ENCODE data around the gene MITF. TPM values are rescaled to one million over a fixed set of nuclear protein-coding genes. Genes with fewer than 3 reads are reported as not detected.

The MITF gene
- total and polyA plus RNA-seq, 2 donors: 13.3 to 13.6 TPM

DNA sequence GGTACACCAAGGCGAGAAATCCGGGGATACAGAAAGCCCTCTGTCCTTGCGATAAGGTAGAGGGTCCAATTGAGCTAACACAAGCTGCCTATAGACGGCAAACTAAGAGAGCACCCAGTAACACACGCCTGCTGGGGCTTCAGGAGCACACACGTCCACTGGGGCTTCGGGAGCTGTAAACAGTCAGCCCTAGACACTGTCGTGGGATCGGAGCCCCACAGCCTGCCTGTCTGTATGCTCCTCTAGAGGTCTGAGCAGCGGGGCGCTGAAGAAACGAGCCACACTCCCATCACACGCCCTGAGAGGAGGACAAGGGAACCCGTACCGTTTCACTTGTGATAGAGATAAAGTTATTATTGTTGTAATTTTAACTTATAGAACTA is 260.8 kb downstream of the MITF start:
- DNase-seq (ENCODE audit: extremely low spot score): no peak

DNA sequence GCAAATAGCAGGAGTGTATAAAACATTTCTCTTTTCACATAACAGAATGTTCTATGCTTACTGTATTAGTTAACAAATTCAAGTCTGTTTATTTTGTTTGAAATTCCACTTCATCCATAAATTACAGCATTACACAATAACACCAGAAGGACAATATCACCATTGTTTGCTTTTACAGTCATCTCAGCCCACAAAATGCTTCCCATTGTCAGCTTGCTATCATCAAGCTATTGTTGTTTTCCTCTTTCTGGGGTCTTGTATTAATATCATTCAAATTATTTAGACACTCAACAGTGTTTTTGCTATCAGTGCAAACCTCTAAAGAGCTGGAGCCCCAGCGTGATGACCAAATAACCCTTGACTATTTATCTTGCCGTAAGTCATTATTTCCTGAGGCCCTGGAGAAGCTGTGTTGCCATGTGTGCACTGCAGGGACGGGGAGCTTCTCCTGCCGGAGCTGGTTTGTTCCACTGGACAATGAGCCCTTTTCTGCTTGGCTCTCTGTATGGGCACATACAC is 261.4 kb downstream of the MITF start:
- DNase-seq (ENCODE audit: extremely low spot score): no peak
- no peak overlapping the region for H3K27ac ChIP-seq (ENCODE audit: low read depth)
- no peaks in the 10 kb centered on the region for H3K4me1 ChIP-seq (ENCODE audit: insufficient read depth)
- 49% methylated on average over 4 of the region's 4 CpGs for WGBS
- H3K36me3 ChIP-seq (ENCODE audit: insufficient read depth): no peaks in the 10 kb centered on the region
- no peak overlapping the region for H3K4me3 ChIP-seq (ENCODE audit: low read depth, low read length)

More for the DNA sequence above, 260.8 kb downstream of the MITF start:
- Histone ChIP-seq H3K4me3 (ENCODE audit: low read depth, low read length) (no peak overlapping the region), H3K4me1 (ENCODE audit: insufficient read depth) (no peaks in the 10 kb centered on the region), H3K27ac (ENCODE audit: low read depth) (no peak overlapping the region), H3K36me3 (ENCODE audit: insufficient read depth) (no peaks in the 10 kb centered on the region)
- WGBS: 78% methylated on average over 15 of the region's 15 CpGs

DNA sequence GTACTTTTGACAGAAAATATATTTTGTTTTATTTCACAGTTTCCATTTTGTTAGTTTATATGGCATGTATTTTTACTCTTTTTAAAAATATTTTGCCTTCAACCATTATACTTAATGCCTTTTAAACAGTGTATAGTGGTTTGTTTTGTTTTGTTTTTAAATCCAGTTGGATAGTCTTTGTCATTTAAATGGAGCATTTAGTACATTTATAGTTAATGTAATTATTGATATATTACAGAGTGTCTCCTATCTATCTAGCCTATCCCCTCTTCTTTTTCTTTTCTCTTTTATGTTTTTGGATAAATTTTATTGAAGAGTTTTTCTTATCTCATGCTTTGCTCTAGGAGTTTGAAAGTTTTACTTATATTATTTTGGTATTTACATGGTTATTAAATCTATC is 263.9 kb downstream of the MITF start:
- no peak for DNase-seq (ENCODE audit: extremely low spot score)
- Histone ChIP-seq H3K36me3 (ENCODE audit: insufficient read depth) (no peaks in the 10 kb centered on the region), H3K4me3 (ENCODE audit: low read depth, low read length) (no peak overlapping the region), H3K4me1 (ENCODE audit: insufficient read depth) (no peaks in the 10 kb centered on the region), H3K27ac (ENCODE audit: low read depth) (no peak overlapping the region)

DNA sequence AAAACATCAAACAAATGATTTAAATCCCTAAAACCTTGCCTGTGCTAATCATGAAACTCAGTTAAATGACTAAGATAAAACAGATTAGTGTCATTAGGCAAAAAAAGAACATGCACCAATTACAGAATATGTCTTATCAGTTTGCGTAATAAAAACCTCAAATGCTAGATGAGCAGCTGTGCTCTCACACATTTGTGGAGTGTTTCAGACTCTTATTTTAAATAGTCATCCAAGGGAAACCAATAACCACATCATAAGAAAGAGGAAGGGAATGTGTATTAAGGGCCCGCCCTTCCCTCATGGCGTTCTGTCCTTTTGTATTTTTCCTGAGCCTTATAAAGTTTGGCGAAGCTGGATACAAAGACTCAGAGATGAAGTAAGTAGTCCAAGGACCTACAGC is 266.8 kb downstream of the MITF start:
- no peaks in the 10 kb centered on the region for H3K36me3 ChIP-seq (ENCODE audit: insufficient read depth)
- no peak overlapping the region for H3K4me3 ChIP-seq (ENCODE audit: low read depth, low read length)
- no peak overlapping the region for H3K27ac ChIP-seq (ENCODE audit: low read depth)
- no peak for DNase-seq (ENCODE audit: extremely low spot score)
- no peaks in the 10 kb centered on the region for H3K4me1 ChIP-seq (ENCODE audit: insufficient read depth)
- WGBS: 76% methylated on average over 4 of the region's 4 CpGs

DNA sequence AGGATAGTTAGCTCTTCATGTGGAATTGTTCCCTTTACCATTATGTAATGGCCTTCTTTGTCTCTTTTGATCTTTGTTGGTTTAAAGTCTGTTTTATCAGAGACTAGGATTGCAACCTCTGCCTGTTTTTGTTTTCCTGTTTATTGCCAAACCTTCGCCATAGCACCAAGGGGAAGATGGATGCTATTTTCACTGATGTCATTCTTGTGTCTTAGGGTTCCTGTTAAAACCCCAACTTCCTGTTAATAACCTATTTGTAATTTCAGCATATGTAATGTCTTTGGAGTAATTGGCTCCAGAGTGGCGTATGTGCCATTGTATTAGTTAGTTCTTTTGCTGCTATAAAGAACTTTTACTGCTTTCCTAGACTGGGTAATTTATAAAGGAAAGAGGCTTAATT is 271.1 kb downstream of the MITF start:
- WGBS: 87% methylated on average over 2 of the region's 2 CpGs
- no peaks in the 10 kb centered on the region for H3K4me1 ChIP-seq (ENCODE audit: insufficient read depth)
- DNase-seq (ENCODE audit: extremely low spot score): no peak
- no peaks in the 10 kb centered on the region for H3K36me3 ChIP-seq (ENCODE audit: insufficient read depth)
- no peak overlapping the region for H3K4me3 ChIP-seq (ENCODE audit: low read depth, low read length)
- no peak overlapping the region for H3K27ac ChIP-seq (ENCODE audit: low read depth)

DNA sequence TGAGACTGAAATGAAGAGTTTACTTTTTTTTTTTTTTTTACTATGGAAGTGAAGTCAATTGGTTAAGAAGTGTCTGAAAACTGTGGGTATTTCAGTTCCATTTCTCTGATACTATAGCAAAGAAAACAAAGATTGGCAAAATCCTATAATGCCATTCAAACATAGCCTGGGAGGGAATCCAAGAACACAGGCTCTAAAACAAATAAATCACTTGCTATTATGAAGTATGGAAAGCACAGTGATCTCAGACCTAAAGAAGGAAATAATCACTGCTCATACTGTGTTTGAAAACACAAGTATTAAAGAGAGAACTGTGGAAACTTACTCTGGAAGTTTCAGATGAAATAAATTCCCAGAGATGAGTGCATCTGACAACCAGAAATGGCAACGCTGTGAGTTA is 272.3 kb downstream of the MITF start:
- Histone ChIP-seq H3K4me1 (ENCODE audit: insufficient read depth) (no peaks in the 10 kb centered on the region), H3K27ac (ENCODE audit: low read depth) (no peak overlapping the region), H3K36me3 (ENCODE audit: insufficient read depth) (no peaks in the 10 kb centered on the region), H3K4me3 (ENCODE audit: low read depth, low read length) (no peak overlapping the region)
- DNase-seq (ENCODE audit: extremely low spot score): no peak
- WGBS: 34% methylated on average over 1 of the region's 1 CpG

Small RNAs within 50 kb of the gene (small RNA-seq; reads per million reads assigned to genes)
- gene RN7SL418P: not detected
